D721Med (cell line): ENCODE measurements around the gene LRFN5.

Experiments used
- DNase-seq: peaks from one replicate; pipeline ENCODE4 v3.0.0; 2011; ENCODE audit warnings: low spot score; ENCODE audit not compliant: insufficient read length
- FAIRE-seq: peaks from 2 replicates; lab custom pipeline; 2011; peaks lifted over from hg19 to GRCh38; lab: Jason Lieb, UNC
- TF ChIP-seq, protein P1 (sequence below): IDR thresholded peaks from 2 replicates; pipeline ENCODE4 v1.5.1; 2012; ENCODE audit warnings: mild to moderate bottlenecking, control low read depth; ENCODE audit not compliant: insufficient read depth; ENCODE audit errors: missing control alignments

Gene LRFN5

DNA sequence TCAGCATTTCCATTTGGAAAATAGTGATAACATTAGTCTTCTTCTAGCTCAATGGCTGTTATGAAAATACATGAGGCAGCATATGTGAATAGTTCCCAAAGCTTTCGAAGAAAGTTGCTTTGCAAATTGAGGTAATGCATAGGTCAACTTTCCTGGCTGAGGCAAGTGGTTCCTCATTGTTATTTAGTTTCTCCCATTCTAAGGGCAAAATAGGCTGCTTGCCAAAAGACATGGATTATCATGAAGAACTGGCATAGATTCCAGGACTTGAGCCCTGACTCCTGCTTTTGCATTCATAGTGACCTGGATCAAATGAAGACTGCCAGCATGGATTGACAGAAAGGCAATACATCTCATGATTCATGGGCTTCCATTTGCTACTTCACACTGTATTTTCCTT, 35.7 kb downstream of the LRFN5 start:
- no peak for DNase-seq
- FAIRE-seq, result no peak
- TF ChIP-seq, protein P1, sequence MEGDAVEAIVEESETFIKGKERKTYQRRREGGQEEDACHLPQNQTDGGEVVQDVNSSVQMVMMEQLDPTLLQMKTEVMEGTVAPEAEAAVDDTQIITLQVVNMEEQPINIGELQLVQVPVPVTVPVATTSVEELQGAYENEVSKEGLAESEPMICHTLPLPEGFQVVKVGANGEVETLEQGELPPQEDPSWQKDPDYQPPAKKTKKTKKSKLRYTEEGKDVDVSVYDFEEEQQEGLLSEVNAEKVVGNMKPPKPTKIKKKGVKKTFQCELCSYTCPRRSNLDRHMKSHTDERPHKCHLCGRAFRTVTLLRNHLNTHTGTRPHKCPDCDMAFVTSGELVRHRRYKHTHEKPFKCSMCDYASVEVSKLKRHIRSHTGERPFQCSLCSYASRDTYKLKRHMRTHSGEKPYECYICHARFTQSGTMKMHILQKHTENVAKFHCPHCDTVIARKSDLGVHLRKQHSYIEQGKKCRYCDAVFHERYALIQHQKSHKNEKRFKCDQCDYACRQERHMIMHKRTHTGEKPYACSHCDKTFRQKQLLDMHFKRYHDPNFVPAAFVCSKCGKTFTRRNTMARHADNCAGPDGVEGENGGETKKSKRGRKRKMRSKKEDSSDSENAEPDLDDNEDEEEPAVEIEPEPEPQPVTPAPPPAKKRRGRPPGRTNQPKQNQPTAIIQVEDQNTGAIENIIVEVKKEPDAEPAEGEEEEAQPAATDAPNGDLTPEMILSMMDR, result no peak

DNA sequence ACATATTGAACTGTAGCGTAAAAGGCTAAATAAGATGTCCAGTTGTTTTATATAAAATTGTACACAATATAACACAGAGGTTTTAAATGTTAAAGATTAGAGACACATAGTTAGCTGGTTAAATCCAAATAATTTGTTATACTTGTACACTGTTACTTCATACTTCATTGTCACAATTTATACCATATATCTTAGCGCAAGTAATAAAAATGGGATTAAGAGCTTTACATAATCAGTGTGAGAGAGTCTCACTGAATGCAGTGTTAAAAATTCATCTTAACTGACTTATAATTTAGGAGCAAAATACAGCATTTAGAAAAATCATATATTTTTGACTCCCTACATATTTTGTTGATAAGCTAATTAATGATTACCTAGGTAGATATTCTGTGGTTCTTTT, 36.1 kb downstream of the LRFN5 start:
- DNase-seq (no peak), FAIRE-seq (no peak)
- TF ChIP-seq, protein P1, result no peak

DNA sequence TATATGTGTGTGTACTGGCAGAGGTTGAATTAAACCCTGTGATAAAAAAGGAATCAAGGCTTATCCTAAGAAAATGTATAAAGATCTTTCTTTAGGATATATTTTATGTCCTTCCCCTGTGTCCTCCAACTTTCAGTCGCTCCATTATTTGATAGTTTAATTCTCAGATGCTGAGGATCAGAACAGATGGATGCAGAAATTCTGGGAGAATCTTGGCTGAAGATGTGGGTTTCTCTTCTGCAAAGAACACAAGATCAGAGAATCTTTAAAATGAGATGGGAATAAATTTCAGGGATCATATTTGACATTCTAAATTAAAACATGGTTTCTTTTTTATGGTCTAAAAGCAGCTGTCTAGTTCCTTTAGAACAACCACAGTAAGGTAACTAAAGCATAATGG, 37.9 kb downstream of the LRFN5 start:
- FAIRE-seq (no peak), DNase-seq (no peak)
- TF ChIP-seq, protein P1, result no peak

DNA sequence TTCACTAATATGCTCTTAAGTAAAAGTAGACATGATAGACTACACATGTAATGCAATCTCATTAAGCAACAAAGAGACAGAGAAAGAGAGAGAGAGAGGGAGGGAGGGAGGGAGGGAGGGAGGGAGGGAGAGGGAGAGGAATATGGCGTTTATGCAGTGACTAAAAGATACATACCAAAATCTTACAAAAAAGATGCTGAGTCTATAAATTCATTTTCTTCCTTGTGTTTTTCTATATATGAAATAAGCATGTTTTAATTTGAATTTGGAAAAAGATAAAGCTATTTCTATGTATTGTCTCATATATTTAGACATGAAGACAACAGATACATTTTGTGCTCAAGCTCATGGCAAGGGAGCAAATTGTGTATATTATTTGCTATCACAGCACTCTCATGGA, 44.1 kb downstream of the LRFN5 start:
- DNase-seq, result no peak
- TF ChIP-seq, protein P1, result no peak
- no peak for FAIRE-seq

DNA sequence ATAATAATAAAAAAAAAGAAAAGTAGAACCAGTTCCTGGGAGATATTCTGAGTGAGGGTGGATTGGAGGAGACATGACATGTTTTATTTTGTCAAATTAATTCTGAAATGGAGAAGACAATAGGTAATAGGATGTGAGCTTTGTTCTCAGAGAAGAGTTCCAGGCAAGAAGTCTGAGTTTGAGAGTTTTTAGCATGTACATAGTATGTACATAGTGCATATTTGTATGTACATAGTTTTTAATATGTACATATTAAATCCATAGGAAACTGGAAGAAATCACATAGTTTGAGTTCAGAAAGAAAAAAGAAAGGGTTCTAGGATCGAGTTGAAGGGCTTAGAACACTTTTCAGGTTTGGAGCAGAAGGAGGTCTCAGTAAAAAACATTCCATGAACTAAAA, 47.5 kb downstream of the LRFN5 start:
- DNase-seq, result no peak
- TF ChIP-seq, protein P1, result no peak
- FAIRE-seq, result no peak

DNA sequence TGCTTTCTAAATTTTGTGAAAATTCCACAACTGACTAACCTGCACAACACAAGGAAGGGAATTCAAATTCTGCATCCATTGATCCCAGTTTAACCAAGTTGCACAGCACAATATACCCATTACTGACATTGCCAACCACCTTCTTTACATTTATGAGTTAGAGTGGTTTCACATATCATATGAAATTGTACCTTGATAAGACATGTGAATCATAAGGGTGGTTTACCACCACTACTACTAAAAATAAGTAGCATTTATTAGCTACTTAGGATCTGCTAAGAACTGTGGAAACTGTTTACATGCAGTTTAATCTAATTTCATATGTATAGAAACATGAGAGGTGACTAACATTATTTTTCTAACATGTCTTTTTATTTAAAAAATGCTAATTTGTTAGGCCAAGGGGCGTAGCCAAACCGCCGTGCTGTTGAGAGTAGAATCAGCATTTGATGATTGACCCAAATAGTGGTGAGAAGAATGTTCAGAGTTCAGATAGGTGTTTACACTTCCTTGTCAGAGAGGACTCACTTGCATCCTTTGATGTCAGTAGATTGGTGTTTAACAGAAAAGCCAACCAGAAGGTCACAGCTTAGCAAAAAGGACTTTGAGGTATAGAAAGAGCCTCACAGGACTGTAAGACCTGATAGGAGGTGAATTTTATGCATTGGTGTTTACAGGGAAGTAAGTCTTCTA, 56.2 kb downstream of the LRFN5 start:
- DNase-seq, result no peak
- FAIRE-seq, result no peak
- TF ChIP-seq, protein P1, result no peak

DNA sequence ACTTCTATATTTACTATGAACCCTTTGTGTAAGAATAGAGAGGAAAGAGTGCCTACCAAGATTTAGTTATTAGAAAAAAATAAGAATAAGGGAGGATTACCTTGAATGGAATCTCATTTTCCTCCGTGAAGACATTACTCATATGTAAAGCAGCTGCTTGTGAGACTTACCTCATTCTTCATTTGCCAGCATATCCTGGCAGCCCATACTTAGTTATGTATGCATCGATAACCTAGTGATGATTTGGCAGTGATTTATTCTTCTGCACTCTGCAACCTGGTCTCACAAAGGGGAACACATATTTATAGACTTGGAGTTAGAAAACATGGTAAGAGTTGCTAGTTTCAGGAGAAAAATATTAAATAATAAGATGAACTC, 56.8 kb downstream of the LRFN5 start:
- no peak for DNase-seq
- TF ChIP-seq, protein P1, result no peak
- FAIRE-seq, result no peak
